Measurements from ENCODE around the gene PARVB.
A peak's percentile ranks its signal among the peaks of the same experiment; 100 is the strongest.

The PARVB gene

DNA sequence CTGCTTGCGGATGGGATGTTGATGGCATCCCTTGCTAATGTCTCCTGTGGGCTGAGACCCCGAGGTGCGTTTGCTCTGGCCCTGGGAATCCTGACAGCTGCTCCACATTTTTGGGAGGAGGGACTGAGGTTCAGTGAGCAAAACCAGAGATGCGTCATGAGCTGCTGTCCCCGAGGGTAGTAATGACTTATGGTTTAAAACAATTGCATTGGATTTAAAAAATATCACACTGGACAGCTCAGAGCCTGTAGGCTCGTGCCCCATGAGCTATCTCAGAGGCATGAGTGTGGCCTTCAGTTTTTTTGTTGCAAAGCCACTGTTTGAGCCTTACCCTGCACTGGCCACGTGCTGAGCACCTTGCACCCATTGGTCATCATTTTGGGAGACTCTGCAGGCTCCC, 135.7 kb downstream of the PARVB start:
- DNase-seq (ENCODE audit: low read depth, low spot score) = no peak

DNA sequence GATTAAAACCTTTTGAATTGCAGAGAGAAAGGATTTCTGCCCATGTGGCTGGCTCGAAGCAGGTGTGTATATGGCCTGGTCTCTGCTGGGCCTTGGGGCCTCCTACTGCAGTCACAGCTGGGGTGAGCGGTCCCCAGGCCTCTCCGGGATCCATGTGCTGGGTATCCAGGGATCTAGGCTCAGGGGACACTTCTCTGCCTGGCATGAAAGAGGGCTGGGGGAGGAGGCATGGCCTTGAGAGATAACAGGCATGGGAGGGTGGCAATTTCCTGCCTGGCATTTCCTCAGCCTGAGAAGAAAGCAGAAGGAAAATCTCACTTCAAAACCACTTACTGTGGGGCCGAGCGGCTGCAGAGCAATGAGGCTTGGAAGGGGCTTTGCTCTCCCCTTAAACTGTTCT, 136.3 kb downstream of the PARVB start:
- DNase-seq (ENCODE audit: low read depth, low spot score) = no peak

GRCh38 chr22:44161673-44162072, 137.6 kb downstream of the PARVB start:
- DNase-seq (ENCODE audit: low read depth, low spot score) = no peak

- no peak for DNase-seq (ENCODE audit: low read depth, low spot score)
These were observed 138.9 kb downstream of the PARVB start for GRCh38 chr22:44162960-44163359.

DNA sequence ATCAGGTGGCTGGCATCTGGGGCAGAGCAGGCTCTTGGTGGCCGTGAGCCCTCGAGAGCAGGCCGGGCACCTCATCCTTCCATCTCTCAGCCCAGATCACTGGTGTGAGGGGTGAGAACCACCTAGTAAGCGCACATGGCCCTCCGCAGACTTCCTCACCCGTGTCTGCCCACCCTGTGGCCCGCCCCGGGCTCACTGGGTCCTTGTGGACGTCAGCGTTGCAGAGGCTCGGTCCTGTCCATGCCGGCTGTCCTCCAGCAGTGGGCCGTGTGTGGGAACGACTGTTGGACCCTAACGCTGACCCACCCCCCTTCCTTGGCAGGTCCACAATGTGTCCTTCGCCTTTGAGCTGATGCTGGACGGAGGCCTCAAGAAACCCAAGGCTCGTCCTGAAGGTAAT, 139.4 kb downstream of the PARVB start:
- no peak for DNase-seq (ENCODE audit: low read depth, low spot score)

- no peak for DNase-seq (ENCODE audit: low read depth, low spot score)
These were observed 139.9 kb downstream of the PARVB start for GRCh38 chr22:44164031-44164430.

GRCh38 chr22:44165286-44165874, 141.3 kb downstream of the PARVB start:
- DNase-seq (ENCODE audit: low read depth, low spot score) = no peak

GRCh38 chr22:44166498-44167276, 142.6 kb downstream of the PARVB start:
- no peak for DNase-seq (ENCODE audit: low read depth, low spot score)

GRCh38 chr22:44167501-44167900, 143.4 kb downstream of the PARVB start:
- DNase-seq (ENCODE audit: low read depth, low spot score) = no peak

- DNase-seq (ENCODE audit: low read depth, low spot score) = no peak
These were observed 144.1 kb downstream of the PARVB start for GRCh38 chr22:44168206-44168605.

- DNase-seq (ENCODE audit: low read depth, low spot score) = no peak
These were observed 146.4 kb downstream of the PARVB start for GRCh38 chr22:44170470-44170869.

DNA sequence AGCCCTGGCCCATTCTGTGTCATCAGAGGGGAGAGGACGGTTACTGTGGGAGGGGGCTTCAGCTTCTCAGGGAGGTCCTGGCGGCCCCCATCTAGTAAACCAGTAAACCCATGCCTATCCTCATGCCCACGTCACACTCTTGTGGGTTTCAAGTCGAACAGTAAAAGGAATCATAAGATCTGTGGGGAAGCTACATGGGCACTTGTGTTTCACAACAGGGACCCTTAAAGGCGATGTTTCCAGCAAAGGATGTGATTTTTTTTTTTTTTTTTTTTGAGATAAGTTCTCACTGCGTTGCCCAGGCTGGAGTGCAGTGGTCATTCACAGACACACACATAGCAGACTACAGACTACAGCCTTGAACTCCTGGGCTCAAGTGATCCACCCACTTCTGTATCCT, 147.5 kb downstream of the PARVB start:
- DNase-seq (ENCODE audit: low read depth, low spot score) = no peak

- no peak for DNase-seq (ENCODE audit: low read depth, low spot score)
These were observed 148.4 kb downstream of the PARVB start for GRCh38 chr22:44172370-44173108.

DNA sequence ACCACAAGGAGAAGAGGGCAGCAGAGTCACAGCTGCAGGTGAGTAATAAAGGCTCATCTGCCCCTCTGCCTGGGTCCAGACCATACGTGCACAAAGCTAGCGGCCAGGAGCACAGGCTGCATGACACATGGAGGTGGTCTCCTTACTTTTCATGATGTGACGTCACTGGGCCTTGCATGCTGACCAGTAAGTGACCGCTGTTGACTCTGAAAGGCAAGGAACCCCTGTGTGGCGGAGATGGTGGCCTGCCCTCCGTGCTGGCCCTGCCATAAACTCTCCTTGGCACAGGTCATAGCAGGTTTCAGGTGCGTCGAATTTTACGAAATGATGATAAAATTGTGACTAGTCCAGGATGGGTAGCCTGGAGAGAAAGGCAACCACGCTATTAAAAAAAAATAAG, 149.1 kb downstream of the PARVB start:
- DNase-seq (ENCODE audit: low read depth, low spot score) = no peak

- DNase-seq (ENCODE audit: low read depth, low spot score) = no peak
These were observed 151.6 kb downstream of the PARVB start for GRCh38 chr22:44175676-44176075.

- no peak for DNase-seq (ENCODE audit: low read depth, low spot score)
These were observed 155.3 kb downstream of the PARVB start for GRCh38 chr22:44179196-44179988.

DNA sequence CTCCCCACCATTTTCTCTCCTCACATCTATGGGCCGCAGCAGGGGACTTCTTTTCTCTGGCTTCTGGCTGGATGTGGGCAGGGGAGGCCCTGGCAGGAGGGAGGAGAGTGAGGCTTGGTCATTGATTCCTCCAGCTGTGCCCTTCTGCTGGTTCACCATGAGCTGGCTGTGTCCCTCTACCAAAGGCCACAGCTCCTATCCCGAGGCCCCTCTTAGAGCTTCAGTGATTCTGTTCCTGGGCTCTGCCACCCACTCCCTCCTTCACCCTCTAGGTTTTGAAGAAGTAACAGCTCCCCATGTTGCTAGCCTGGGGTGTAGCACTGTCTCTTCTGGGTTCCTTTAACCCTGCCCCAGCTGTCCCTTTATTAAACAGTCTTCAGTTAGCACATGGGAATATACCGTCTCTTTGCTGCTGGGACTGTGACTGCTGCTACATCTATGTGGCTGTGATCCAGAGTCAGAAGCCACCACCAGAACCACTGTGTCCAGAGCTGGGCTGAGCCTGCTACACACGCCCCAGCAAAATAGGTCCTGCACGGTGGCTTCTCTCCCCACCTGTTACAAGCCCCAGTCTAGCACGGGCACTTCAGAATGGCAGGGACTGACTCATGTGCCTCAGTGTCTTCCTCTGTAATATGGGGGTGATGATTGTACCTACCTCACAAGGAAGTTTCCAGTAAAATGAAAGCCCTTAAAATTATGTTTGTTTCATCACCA, 156.0 kb downstream of the PARVB start:
- DNase-seq (ENCODE audit: low read depth, low spot score) = no peak

DNA sequence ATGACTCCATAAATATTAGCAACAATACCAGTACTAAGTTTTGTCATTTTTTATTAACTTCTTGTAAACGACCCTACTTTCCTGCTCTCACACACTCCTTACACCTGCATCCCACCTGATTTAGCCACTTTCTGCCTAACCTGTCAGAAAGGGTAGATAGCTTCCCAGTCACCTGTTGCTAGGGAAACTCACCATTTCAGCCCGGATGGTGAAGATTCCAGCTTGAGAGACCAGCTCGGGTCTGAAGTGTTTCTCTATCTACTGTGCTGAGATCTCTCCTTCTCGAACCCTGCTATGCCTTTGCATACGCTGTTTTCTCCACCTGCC, 156.6 kb downstream of the PARVB start, which contains the start of gene PARVG:
Gene PARVG, plus strand, starts transcription at position 220 of the 327 bp plus-strand sequence. CDS start 2,405 bp downstream, outside the sequence.
- no peak for DNase-seq (ENCODE audit: low read depth, low spot score)

DNA sequence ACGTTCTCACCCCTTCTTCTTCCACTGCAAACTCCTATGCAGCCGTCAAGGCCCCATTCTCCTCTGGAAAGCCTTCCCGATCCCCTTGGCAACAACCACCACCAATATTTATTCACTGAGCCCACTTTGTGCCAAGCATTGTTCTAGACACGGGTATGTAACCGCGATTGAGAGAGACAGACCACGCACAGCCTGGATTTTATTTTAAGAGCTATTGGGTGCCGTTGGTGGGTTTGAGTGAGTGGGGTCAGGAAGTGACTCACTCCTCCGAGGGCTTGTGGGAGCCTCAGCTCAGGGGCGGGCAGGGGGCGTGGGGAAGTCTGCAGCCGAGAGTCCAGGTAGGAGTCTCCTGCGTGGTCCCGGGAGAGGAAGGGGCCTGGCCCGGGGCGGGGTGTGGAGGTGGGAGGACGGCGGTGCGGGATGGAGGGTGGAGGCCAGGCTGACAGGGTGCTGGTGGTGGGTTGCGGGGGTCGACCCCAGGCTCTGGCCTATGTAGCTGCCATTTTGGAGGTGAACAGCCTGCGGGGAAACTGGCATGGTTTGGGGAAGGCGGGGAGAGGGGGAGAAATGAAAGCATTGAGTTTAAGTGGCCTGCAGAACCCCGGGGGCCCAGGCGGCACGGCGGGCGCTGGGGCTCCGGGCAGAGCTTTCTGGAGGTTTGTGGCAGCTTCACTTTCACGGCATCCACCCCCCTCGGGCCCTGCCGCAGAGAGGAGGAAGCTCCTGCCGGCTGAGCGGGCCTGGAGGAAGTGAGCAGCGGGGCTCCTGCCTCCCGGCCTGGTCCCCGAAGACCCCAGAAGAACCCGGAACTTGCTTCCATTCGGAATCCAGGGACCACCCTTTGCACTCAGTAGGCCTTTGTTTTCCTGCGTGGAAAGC, 157.2 kb downstream of the PARVB start:
- peak; percentile 32 for DNase-seq (ENCODE audit: low read depth, low spot score)

- DNase-seq (ENCODE audit: low read depth, low spot score) = no peak
These were observed 157.9 kb downstream of the PARVB start for GRCh38 chr22:44181912-44182587.
